HG03175 (cell line): Measurements from ENCODE around the gene FAM20C.

Experiments used
- ATAC-seq: cut with Tn5 transposase; IDR thresholded peaks from one replicate; pipeline ENCODE4 v1.9.1; 2021; ENCODE audit warnings: mild to moderate bottlenecking, moderate library complexity; ENCODE audit not compliant: unreplicated experiment

Gene FAM20C

GRCh38 chr7:300546-301290 is 108.3 kb downstream of the FAM20C start:
- ATAC-seq = no peak

- ATAC-seq = no peak
These were observed 109.1 kb downstream of the FAM20C start for GRCh38 chr7:301291-302053.

- ATAC-seq = no peak
These were observed 110.0 kb downstream of the FAM20C start for GRCh38 chr7:302054-302992.

- ATAC-seq = no peak
These were observed 111.1 kb downstream of the FAM20C start for GRCh38 chr7:303425-303824.

GRCh38 chr7:303884-304573 is 111.7 kb downstream of the FAM20C start:
- no peak for ATAC-seq

GRCh38 chr7:304574-305409 is 112.4 kb downstream of the FAM20C start:
- no peak for ATAC-seq

GRCh38 chr7:305410-306151 is 113.2 kb downstream of the FAM20C start:
- ATAC-seq = no peak

GRCh38 chr7:307970-308369 is 115.6 kb downstream of the FAM20C start:
- ATAC-seq = no peak

GRCh38 chr7:309586-310228 is 117.3 kb downstream of the FAM20C start:
- ATAC-seq = no peak
